ENCODE results near the gene DVL1. TPM values are rescaled to one million over a fixed set of nuclear protein-coding genes. Genes with fewer than 3 reads are reported as not detected.
A peak's percentile ranks its signal among the peaks of the same experiment; 100 is the strongest.

Gene DVL1
- total RNA-seq, 8 experiments from 2014 or later = 47.8 to 81.4 (median 56.8) TPM

- ATAC-seq (replicated peaks in 6 of 8) = no peak
- 75 to 100% (median 94%) methylated on average over 4 to 34 of the region's 36 CpGs for WGBS, 10 experiments
- Histone ChIP-seq H3K4me1 (replicated peaks in 1 of 2) (no peaks in the 10 kb centered on the region), H3K27ac (no peak overlapping the region), H3K4me3 (no peak overlapping the region)
- in situ Hi-C loops (cut with MboI; ENCODE audit: low pct_unique_long_range_greater_than_20kb in 2 of 9, low sequenced_read_pairs in 9 of 9, unreplicated experiment in 9 of 9) = no loop called here
These were observed 8.2 kb downstream of the DVL1 start for GRCh38 chr1:1340791-1341548.

DNA sequence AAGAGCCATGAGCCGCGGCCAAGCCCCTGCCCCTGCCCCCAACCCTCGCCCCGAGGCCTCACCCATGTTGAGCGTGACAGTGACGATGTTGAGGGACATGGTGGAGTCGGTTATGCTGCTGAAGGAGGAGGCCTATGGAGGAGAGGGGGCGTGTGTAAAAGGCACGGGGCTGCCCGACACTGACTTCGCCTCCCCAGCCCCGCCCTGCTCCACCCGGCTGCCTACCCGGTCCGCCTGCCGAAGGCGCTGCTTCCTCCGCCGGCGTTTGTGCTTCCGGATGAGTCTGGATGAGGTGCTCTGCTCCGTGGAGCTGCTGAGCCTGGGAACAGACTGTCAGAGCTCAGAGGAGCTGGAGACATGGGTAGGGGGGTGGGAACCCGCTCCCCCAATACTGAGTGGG is 9.0 kb downstream of the DVL1 start:
- Histone ChIP-seq H3K27ac (no peak overlapping the region), H3K4me3 (no peak overlapping the region), H3K4me1 (replicated peaks in 1 of 2) (no peaks in the 10 kb centered on the region)
- 94 to 97% (median 96%) methylated on average over 4 to 6 of the region's 23 CpGs; no CpG with 5 or more reads in 7 of the 10 experiments for WGBS, 10 experiments
- in situ Hi-C loops (cut with MboI; ENCODE audit: low pct_unique_long_range_greater_than_20kb in 2 of 9, low sequenced_read_pairs in 9 of 9, unreplicated experiment in 9 of 9) = no loop called here
- no peak for ATAC-seq (replicated peaks in 6 of 8)

GRCh38 chr1:1338278-1338677 is 10.9 kb downstream of the DVL1 start:
- 92 to 100% (median 95%) methylated on average over 2 to 27 of the region's 36 CpGs; no CpG with 5 or more reads in 6 of the 10 experiments for WGBS, 10 experiments

GRCh38 chr1:1337793-1338147 is 11.4 kb downstream of the DVL1 start:
- peak in 1 of 8 experiments; percentile 21 for ATAC-seq (replicated peaks in 6 of 8)
- in situ Hi-C loops (cut with MboI; ENCODE audit: low pct_unique_long_range_greater_than_20kb in 2 of 9, low sequenced_read_pairs in 9 of 9, unreplicated experiment in 9 of 9) = no loop called here
- no CpG with 5 or more reads among the region's 18 CpGs for WGBS, 10 experiments

More at GRCh38 chr1:1338278-1338677, 10.9 kb downstream of the DVL1 start:
- no peak for ATAC-seq (replicated peaks in 6 of 8)
- Histone ChIP-seq H3K4me3 (no peak overlapping the region), H3K4me1 (replicated peaks in 1 of 2) (no peaks in the 10 kb centered on the region), H3K27ac (no peak overlapping the region)
- in situ Hi-C loops (cut with MboI; ENCODE audit: low pct_unique_long_range_greater_than_20kb in 2 of 9, low sequenced_read_pairs in 9 of 9, unreplicated experiment in 9 of 9) = no loop called here

DNA sequence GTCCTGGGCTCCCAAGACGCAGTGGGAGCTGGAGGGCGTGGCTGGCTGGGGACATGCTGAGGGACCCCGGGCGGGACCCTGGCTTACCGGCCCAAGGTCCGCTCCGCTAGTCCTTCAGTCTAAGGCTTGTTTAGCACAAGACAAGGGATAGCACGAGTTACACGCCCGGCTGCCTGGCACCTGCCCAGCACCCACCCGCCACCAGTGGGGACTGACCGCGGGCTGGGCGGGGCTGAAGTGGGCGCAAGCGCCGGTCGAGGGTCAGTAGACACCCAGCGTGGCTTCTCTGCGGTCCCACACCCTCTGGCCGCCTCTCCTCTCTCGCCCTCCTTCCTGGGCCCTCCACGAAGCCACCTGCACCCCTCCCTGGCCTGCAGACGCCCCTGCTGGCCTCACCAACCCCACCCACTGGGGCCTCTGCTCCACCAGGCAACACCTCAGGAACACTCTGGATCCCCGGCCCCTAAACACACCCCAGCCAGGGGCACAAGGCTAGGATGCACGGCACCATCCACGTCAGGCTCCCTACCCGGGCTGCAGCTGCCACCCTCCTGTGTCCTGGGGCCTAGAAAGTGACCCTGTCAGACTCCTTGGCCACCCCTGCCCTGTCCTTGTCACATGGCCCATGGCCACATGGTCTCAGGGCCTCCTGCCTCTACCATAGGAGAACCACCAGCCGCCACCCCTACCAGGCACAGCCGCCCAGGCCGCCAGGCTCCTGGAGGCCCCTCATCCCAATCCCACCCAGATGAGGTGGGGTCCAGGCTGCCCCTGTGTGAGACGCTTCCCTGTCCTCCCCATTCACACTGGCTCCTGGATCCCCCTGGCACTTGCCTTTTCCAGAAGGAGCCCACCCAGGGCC is 12.1 kb downstream of the DVL1 start:
- ATAC-seq (replicated peaks in 6 of 8) = no peak
- no peak overlapping the region for H3K4me3 ChIP-seq
- in situ Hi-C loops (cut with MboI; ENCODE audit: low pct_unique_long_range_greater_than_20kb in 2 of 9, low sequenced_read_pairs in 9 of 9, unreplicated experiment in 9 of 9) = no loop called here
- WGBS, 10 experiments = 92 to 100% (median 93%) methylated on average over 1 to 5 of the region's 32 CpGs; no CpG with 5 or more reads in 7 of the 10 experiments
- no peaks in the 10 kb centered on the region for H3K4me1 ChIP-seq (replicated peaks in 1 of 2)
- no peak overlapping the region for H3K27ac ChIP-seq

More at GRCh38 chr1:1337793-1338147, 11.4 kb downstream of the DVL1 start:
- H3K4me3 ChIP-seq = no peak overlapping the region
- no peaks in the 10 kb centered on the region for H3K4me1 ChIP-seq (replicated peaks in 1 of 2)
- H3K27ac ChIP-seq = no peak overlapping the region

- Histone ChIP-seq H3K27ac (no peak overlapping the region), H3K4me1 (replicated peaks in 1 of 2) (peaks cover 1 to 2% of the 10 kb centered on the region in 2 donors), H3K4me3 (no peak overlapping the region)
- in situ Hi-C loops (cut with MboI; ENCODE audit: low pct_unique_long_range_greater_than_20kb in 2 of 9, low sequenced_read_pairs in 9 of 9, unreplicated experiment in 9 of 9) = no loop called here
- no peak for ATAC-seq (replicated peaks in 6 of 8)
- no CpG with 5 or more reads among the region's 26 CpGs for WGBS, 10 experiments
These were observed 12.8 kb downstream of the DVL1 start for GRCh38 chr1:1336446-1336845.

- 90% methylated on average over 2 of the region's 21 CpGs; no CpG with 5 or more reads in 9 of the 10 experiments for WGBS, 10 experiments
- in situ Hi-C loops (cut with MboI; ENCODE audit: low pct_unique_long_range_greater_than_20kb in 2 of 9, low sequenced_read_pairs in 9 of 9, unreplicated experiment in 9 of 9) = no loop called here
These were observed 13.4 kb downstream of the DVL1 start for GRCh38 chr1:1335792-1336248.

DNA sequence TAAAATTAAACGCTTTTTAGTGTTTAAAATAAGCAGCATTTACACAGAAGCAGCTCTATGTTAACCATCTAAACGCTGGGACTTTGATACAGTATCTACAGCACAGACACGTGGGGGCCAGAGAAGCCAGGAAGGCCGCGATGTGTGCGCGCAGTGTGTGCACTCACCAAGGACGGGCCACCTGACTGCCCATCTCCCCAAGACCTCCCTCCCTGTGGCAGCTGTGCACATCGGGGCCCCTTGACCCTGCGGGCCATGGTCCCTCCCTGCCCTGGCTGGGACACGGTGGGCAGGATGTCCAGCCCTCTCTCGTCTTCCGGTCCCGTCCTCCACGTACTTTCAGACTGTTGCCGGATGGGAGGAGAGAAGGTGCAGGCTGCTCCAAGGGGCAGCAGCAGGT is 13.9 kb downstream of the DVL1 start:
- 85 to 100% (median 93%) methylated on average over 1 to 13 of the region's 16 CpGs; no CpG with 5 or more reads in 5 of the 10 experiments for WGBS, 10 experiments
- peaks cover 13% of the 10 kb centered on the region in 2 donors for H3K4me1 ChIP-seq (replicated peaks in 1 of 2)
- no peak for ATAC-seq (replicated peaks in 6 of 8)
- in situ Hi-C loops (cut with MboI; ENCODE audit: low pct_unique_long_range_greater_than_20kb in 2 of 9, low sequenced_read_pairs in 9 of 9, unreplicated experiment in 9 of 9) = no loop called here
- no peak overlapping the region for H3K27ac ChIP-seq
- H3K4me3 ChIP-seq = no peak overlapping the region

More at GRCh38 chr1:1335792-1336248, 13.4 kb downstream of the DVL1 start:
- Histone ChIP-seq H3K4me3 (no peak overlapping the region), H3K27ac (no peak overlapping the region), H3K4me1 (replicated peaks in 1 of 2) (peaks cover 8% of the 10 kb centered on the region in 2 donors)
- no peak for ATAC-seq (replicated peaks in 6 of 8)

- peak in 4 of 8 experiments; percentile 1 to 6 (median 4) for ATAC-seq (replicated peaks in 6 of 8)
- H3K4me3 ChIP-seq = no peak overlapping the region
- no peak overlapping the region for H3K27ac ChIP-seq
- peaks cover 13% of the 10 kb centered on the region in 2 donors for H3K4me1 ChIP-seq (replicated peaks in 1 of 2)
- whole genome bisulfite sequencing, 10 experiments = 51 to 80% (median 71%) methylated on average over 1 to 6 of the region's 11 CpGs; no CpG with 5 or more reads in 5 of the 10 experiments
- in situ Hi-C loops (cut with MboI; ENCODE audit: low pct_unique_long_range_greater_than_20kb in 2 of 9, low sequenced_read_pairs in 9 of 9, unreplicated experiment in 9 of 9) = no loop called here
These were observed 14.4 kb downstream of the DVL1 start for GRCh38 chr1:1334835-1335234.

- in situ Hi-C loops (cut with MboI; ENCODE audit: low pct_unique_long_range_greater_than_20kb in 2 of 9, low sequenced_read_pairs in 9 of 9, unreplicated experiment in 9 of 9) = no loop called here
- Histone ChIP-seq H3K4me1 (replicated peaks in 1 of 2) (peaks cover 13% of the 10 kb centered on the region in 2 donors), H3K27ac (no peak overlapping the region), H3K4me3 (no peak overlapping the region)
- WGBS, 10 experiments = 80 to 100% (median 96%) methylated on average over 1 to 14 of the region's 36 CpGs; no CpG with 5 or more reads in 6 of the 10 experiments
- peak in 1 of 8 experiments; percentile 2 for ATAC-seq (replicated peaks in 6 of 8)
These were observed 15.5 kb downstream of the DVL1 start for GRCh38 chr1:1333551-1334241.

DNA sequence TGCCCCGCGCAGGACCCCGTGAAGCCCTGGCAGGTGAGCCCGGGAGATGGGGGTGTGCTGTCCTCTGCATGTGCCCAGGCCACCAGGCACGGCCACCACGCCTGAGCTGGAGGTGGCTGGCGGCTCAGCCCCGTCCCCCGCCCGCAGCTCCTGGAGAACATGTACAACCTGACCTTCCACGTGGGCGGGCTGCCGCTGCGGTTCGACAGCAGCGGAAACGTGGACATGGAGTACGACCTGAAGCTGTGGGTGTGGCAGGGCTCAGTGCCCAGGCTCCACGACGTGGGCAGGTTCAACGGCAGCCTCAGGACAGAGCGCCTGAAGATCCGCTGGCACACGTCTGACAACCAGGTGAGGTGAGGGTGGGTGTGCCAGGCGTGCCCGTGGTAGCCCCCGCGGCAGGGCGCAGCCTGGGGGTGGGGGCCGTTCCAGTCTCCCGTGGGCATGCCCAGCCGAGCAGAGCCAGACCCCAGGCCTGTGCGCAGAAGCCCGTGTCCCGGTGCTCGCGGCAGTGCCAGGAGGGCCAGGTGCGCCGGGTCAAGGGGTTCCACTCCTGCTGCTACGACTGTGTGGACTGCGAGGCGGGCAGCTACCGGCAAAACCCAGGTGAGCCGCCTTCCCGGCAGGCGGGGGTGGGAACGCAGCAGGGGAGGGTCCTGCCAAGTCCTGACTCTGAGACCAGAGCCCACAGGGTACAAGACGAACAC is 16.3 kb downstream of the DVL1 start:
- no peak for ATAC-seq (replicated peaks in 6 of 8)
- Histone ChIP-seq H3K4me1 (replicated peaks in 1 of 2) (peaks cover 13% of the 10 kb centered on the region in 2 donors), H3K27ac (no peak overlapping the region), H3K4me3 (no peak overlapping the region)
- in situ Hi-C loops (cut with MboI; ENCODE audit: low pct_unique_long_range_greater_than_20kb in 2 of 9, low sequenced_read_pairs in 9 of 9, unreplicated experiment in 9 of 9) = no loop called here
- WGBS, 10 experiments = 73 to 90% (median 90%) methylated on average over 8 to 12 of the region's 48 CpGs; no CpG with 5 or more reads in 7 of the 10 experiments

- WGBS, 10 experiments = 76 to 98% (median 87%) methylated on average over 3 to 23 of the region's 57 CpGs; no CpG with 5 or more reads in 4 of the 10 experiments
These were observed 17.0 kb downstream of the DVL1 start for GRCh38 chr1:1332031-1332755.

More at GRCh38 chr1:1332031-1332755, 17.0 kb downstream of the DVL1 start:
- in situ Hi-C loops (cut with MboI; ENCODE audit: low pct_unique_long_range_greater_than_20kb in 2 of 9, low sequenced_read_pairs in 9 of 9, unreplicated experiment in 9 of 9) = no loop called here
- ATAC-seq (replicated peaks in 6 of 8) = no peak
- Histone ChIP-seq H3K4me3 (no peak overlapping the region), H3K27ac (no peak overlapping the region), H3K4me1 (replicated peaks in 1 of 2) (peaks cover 13% of the 10 kb centered on the region in 2 donors)
